ENCODE data around the gene SRPRA.

The SRPRA gene

DNA sequence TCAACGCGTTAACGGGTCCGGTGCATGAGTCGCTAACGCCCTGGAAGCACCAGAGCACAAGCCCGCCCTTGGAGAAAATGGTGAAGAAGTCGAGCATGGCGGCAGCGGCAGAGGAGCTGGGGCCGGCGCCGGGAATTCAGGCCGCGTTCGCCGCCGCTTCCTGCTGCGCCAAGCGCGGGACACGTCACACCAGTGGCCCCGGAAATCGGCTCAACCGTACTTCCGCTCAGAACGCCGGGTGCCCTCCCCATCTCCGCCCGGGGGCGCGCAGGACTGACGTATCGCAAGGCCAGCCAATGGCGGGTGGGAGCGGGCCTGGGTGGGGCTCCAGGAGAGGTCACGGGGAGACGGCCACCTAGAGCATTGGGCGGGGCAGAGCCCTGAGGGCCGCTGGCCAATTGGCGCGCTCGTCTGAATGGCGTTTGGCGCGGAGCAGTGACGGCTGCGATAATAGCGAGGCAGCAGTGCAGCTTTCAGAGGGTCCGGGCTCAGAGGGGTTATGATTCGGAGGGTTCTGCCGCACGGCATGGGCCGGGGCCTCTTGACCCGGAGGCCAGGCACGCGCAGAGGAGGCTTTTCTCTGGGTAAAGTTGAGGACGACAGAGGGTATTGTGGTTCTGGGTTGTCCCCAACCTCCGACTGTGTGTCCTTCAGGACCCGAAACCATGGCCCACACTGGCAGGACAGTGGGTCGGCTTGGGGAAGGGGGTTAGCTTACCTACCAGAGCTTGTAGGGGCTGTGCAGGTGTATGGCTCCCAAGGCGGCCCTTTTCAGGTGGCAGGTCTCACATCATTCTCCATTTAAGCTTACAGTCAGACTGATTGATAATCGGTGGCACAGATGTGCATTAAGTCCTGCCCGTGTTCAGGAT is at the start of gene SRPRA, which contains the start of gene FOXRED1:
SRPRA (minus strand) TSS at position 188 of the 872 bp plus-strand sequence; CDS start at position 97, 91 bp downstream.
FOXRED1 (plus strand) TSS at position 447 of the 872 bp plus-strand sequence; CDS start at position 500, 53 bp downstream.
- TF ChIP-seq, protein P1, sequence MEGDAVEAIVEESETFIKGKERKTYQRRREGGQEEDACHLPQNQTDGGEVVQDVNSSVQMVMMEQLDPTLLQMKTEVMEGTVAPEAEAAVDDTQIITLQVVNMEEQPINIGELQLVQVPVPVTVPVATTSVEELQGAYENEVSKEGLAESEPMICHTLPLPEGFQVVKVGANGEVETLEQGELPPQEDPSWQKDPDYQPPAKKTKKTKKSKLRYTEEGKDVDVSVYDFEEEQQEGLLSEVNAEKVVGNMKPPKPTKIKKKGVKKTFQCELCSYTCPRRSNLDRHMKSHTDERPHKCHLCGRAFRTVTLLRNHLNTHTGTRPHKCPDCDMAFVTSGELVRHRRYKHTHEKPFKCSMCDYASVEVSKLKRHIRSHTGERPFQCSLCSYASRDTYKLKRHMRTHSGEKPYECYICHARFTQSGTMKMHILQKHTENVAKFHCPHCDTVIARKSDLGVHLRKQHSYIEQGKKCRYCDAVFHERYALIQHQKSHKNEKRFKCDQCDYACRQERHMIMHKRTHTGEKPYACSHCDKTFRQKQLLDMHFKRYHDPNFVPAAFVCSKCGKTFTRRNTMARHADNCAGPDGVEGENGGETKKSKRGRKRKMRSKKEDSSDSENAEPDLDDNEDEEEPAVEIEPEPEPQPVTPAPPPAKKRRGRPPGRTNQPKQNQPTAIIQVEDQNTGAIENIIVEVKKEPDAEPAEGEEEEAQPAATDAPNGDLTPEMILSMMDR (IDR thresholded peaks at IDR 0.05; ENCODE audit: low read depth, low read length): no peak
- H3K4me3 ChIP-seq (ENCODE audit: low read depth, low read length): peak within 1 kb of the TSS; percentile 99

DNA sequence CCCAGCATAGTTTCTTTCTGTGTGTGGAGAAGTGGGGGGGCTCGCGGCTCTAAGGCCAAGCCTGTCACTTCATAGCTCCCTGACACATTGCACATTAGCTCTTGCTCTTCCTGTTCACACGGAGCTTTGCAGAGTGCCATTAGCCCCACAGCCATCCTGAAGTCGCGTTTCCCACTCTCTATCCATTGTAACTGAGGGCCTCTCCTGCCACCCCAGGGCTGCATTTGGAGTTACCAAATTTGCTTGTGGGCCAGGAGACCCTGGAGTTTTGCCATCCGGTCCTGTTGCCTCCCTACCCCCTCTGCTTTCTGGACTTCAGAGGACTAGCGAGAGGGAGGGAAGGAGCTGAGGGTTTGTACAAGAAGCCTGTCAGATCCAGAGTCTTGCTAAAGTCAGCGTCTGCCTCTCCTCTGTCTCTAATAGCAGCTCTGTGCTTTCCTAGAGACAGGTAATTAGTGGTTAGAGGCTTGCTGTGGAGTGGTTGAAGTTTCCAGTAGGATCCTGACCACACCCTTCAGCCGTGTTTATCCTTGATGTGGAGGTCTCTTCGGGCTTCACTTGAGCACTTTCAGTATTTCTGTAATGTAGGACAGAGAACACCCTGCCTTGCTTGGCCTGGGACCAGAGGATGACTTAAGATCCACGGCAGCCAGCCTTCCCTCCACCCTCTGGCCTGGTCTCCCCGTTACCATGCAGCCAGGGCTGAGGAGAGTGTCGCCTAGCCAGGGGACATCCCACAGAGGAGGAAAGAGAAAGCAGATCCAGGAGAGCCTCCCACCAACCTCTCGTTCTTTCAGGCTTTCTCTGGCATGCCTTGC is 49.3 kb upstream of the SRPRA start:
- TF ChIP-seq, protein P1 (IDR thresholded peaks at IDR 0.05; ENCODE audit: low read depth, low read length): no peak

DNA sequence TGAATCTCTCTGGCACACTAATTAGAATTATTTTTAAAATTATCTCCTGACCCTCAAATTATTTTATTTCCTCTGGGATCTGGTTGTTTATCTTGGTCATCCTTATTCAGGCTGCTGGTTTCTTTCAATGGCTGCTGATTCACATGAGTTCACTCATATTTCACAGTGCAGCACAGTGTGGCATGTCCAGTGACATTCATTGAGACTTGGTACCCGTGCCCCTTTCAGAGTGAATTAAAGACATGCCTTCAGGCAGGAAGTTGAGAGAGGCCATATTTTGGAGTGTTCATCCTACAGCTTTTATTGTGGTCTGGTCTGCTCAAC is 48.7 kb upstream of the SRPRA start:
- TF ChIP-seq, protein P1 (IDR thresholded peaks at IDR 0.05; ENCODE audit: low read depth, low read length): no peak
- no peak overlapping the region; the same call in 1 of the 2 replicates for H3K4me3 ChIP-seq (ENCODE audit: low read depth, low read length)

More for the DNA sequence above, 49.3 kb upstream of the SRPRA start:
- peak overlapping the region; percentile 29 for H3K4me3 ChIP-seq (ENCODE audit: low read depth, low read length)

- no peak overlapping the region for H3K4me3 ChIP-seq (ENCODE audit: low read depth, low read length)
- TF ChIP-seq, protein P1 (IDR thresholded peaks at IDR 0.05; ENCODE audit: low read depth, low read length): no peak
Measured at GRCh38 chr11:126313826-126314225, 45.1 kb upstream of the SRPRA start.

DNA sequence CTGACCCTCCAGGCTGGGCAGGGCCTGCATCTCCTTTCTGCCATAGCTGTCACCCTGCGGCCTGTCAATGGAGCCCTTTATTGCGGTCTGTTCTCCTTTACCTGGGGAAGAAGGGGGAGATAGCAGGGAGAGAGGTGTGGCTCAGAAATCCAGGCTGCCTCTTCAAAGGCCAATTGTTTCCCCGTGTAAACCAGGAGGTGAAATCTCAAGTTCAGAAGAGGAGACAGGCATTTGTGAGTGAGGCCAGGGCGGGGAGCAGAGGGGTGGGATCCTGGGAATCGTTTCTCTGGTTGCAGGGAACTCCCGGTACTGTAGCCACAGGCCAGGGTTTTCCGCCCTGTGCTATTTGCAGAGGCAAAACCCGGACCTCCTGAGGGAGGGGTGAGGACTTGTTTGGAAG is 44.3 kb upstream of the SRPRA start:
- H3K4me3 ChIP-seq (ENCODE audit: low read depth, low read length): no peak overlapping the region
- TF ChIP-seq, protein P1 (IDR thresholded peaks at IDR 0.05; ENCODE audit: low read depth, low read length): no peak

- TF ChIP-seq, protein P1 (IDR thresholded peaks at IDR 0.05; ENCODE audit: low read depth, low read length): no peak
- no peak overlapping the region for H3K4me3 ChIP-seq (ENCODE audit: low read depth, low read length)
Measured at GRCh38 chr11:126311401-126312291, 43.0 kb upstream of the SRPRA start.
